T-cell (primary cell): ENCODE data around the gene ZFPL1. TPM values are rescaled to one million over a fixed set of nuclear protein-coding genes. Genes with fewer than 3 reads are reported as not detected.
A peak's percentile ranks its signal among the peaks of the same experiment; 100 is the strongest.

Experiments used
- ATAC-seq, 4 experiments: fragments of 200-7000 bp in 3 of 4; fragments of 150-1000 bp in 1 of 4; cut with Tn5 transposase; replicated peaks in 1 of 4; 1 replicate in 3 of 4; 2 replicates in 1 of 4; pipeline ENCODE4 v1.10.0; 2021; ENCODE audit warnings: moderate library complexity in 3 of 4, mild to moderate bottlenecking in 2 of 4, moderate number of reproducible peaks in 1 of 4
- CTCF ChIA-PET, 2 donors: fragments of 300-600 bp; sonication (Branson Sonifier 250); formaldehyde crosslinking; loops; one replicate each; lab custom pipeline; 2022; ENCODE audit warnings: antibody characterized with exemption in 2 of 2; lab: Charles Lee
- POLR2A ChIA-PET, 2 donors: fragments of 300-600 bp; sonication (Branson Sonifier 250); formaldehyde crosslinking; loops; one replicate each; lab custom pipeline; 2022; ENCODE audit warnings: antibody characterized with exemption in 2 of 2; lab: Charles Lee
- DNase-seq, 35 experiments: peaks; one replicate each; pipeline versions ENCODE4 v3.0.0 to v3.0.0-alpha.2; 2013 to 2023
- H3K27ac ChIP-seq: one replicate; pipeline ENCODE4 v1.5.1; 2013; ENCODE audit warnings: low read length
- H3K27me3 ChIP-seq, 2 experiments: replicated peaks in 1 of 2; 1 replicate in 1 of 2; 2 replicates in 1 of 2; pipeline versions ENCODE4 v1.6.1 to v1.7.0; 2013; ENCODE audit warnings: low read length in 1 of 2, mixed read lengths in 1 of 2; ENCODE audit not compliant: control insufficient read depth in 2 of 2, insufficient read depth in 2 of 2; ENCODE audit errors: extremely low read depth in 1 of 2
- H3K36me3 ChIP-seq, 2 donors: 1 replicate in 1 of 2; 2 replicates in 1 of 2; pipeline versions ENCODE4 v1.6.1 to v1.7.0; 2013; ENCODE audit warnings: low read length in 1 of 2; ENCODE audit not compliant: control insufficient read depth in 2 of 2, insufficient read depth in 1 of 2; ENCODE audit errors: extremely low read depth in 1 of 2
- H3K4me1 ChIP-seq, 2 experiments: 1 replicate in 1 of 2; 2 replicates in 1 of 2; pipeline versions ENCODE4 v1.6.1 to v1.7.0; 2013; ENCODE audit warnings: low read length in 2 of 2, mixed read lengths in 1 of 2; ENCODE audit not compliant: insufficient read depth in 2 of 2, control insufficient read depth in 1 of 2; ENCODE audit errors: extremely low read depth in 1 of 2
- H3K4me3 ChIP-seq, 2 donors: 1 replicate in 1 of 2; 2 replicates in 1 of 2; pipeline versions ENCODE4 v1.5.1 to v1.7.0; 2013; ENCODE audit warnings: mild to moderate bottlenecking in 2 of 2, low read length in 1 of 2, moderate library complexity in 1 of 2; ENCODE audit not compliant: control insufficient read depth in 1 of 2; ENCODE audit errors: extremely low read depth in 1 of 2
- H3K9me3 ChIP-seq: 2 replicates; pipeline ENCODE4 v1.7.0; 2013
- H3K27ac Mint-ChIP-seq, 2 donors: one replicate each; pipeline ENCODE4 v1.8.0; 2020 to 2021; ENCODE audit warnings: mild to moderate bottlenecking in 2 of 2, mixed read lengths in 2 of 2
- H3K27me3 Mint-ChIP-seq, 2 donors: one replicate each; pipeline ENCODE4 v1.8.0; 2021 to 2022; ENCODE audit warnings: mixed read lengths in 2 of 2
- H3K36me3 Mint-ChIP-seq: one replicate; pipeline ENCODE4 v1.8.0; 2021; ENCODE audit warnings: mixed read lengths
- H3K4me1 Mint-ChIP-seq, 3 donors: one replicate each; pipeline ENCODE4 v1.8.0; 2020 to 2022; ENCODE audit warnings: mixed read lengths in 3 of 3, mild to moderate bottlenecking in 1 of 3
- H3K4me3 Mint-ChIP-seq, 3 donors: one replicate each; pipeline ENCODE4 v1.8.0; 2020 to 2022; ENCODE audit warnings: mild to moderate bottlenecking in 3 of 3, mixed read lengths in 3 of 3, moderate library complexity in 3 of 3
- H3K9me3 Mint-ChIP-seq, 3 donors: one replicate each; pipeline ENCODE4 v1.8.0; 2020 to 2022; ENCODE audit warnings: mixed read lengths in 3 of 3
- WGBS: methylation state at CpG from one replicate; pipeline ENCODE4 v1.1.5; 2013; ENCODE audit warnings: missing lambda C conversion rate; ENCODE audit not compliant: insufficient coverage; 5-methylcytosine and 5-hydroxymethylcytosine counted together
- total RNA-seq, 35 experiments: library from RNA in 6 of 35; stranded (reverse) in 6 of 35; fragments of 120-200 nt in 1 of 35; gene quantifications; one replicate each; pipeline versions ENCODE4 v1.2.1 to v1.2.4 and lab custom pipeline; 2013 to 2026

Gene ZFPL1
- total RNA-seq, 5 donors from 2014 or later (not counting 1 experiment from before 2014, with no cell fraction given): 36.5 to 51.8 (median 43.7) TPM

GRCh38 chr11:65042891-65043290 is 41.1 kb upstream of the ZFPL1 start:
- DNase-seq: no peak
- H3K36me3 ChIP-seq: peaks cover under 1 to 19% of the 10 kb centered on the region in 2 donors
- Mint-ChIP-seq H3K4me3 (peak overlapping the region; percentile 74 to 85 (median 80)), H3K36me3 (peaks cover 8% of the 10 kb centered on the region), H3K27ac (no peak overlapping the region), H3K4me1 (peaks cover 24 to 38% (median 31%) of the 10 kb centered on the region in 3 donors), H3K27me3 (no peaks in the 10 kb centered on the region), H3K9me3 (no peaks in the 10 kb centered on the region)
- no peak overlapping the region for H3K4me3 ChIP-seq
- no peak for ATAC-seq
- H3K9me3 ChIP-seq: no peaks in the 10 kb centered on the region
- ChIA-PET CTCF (no interaction called here), POLR2A (no interaction called here)
- H3K27ac ChIP-seq: no peak overlapping the region
- no peaks in the 10 kb centered on the region for H3K27me3 ChIP-seq
- peaks cover 0 to 45% of the 10 kb centered on the region in 2 experiments for H3K4me1 ChIP-seq
- 75% methylated on average over 1 of the region's 6 CpGs for WGBS

- 95% methylated on average over 21 of the region's 23 CpGs for WGBS
- Histone ChIP-seq H3K36me3 (peaks cover 0 to 13% of the 10 kb centered on the region in 2 donors), H3K9me3 (no peaks in the 10 kb centered on the region), H3K4me3 (no peak overlapping the region), H3K27ac (no peak overlapping the region), H3K27me3 (no peaks in the 10 kb centered on the region), H3K4me1 (peaks cover 0 to 52% of the 10 kb centered on the region in 2 experiments)
- ChIA-PET POLR2A (no interaction called here), CTCF (no interaction called here)
- Mint-ChIP-seq H3K27ac (no peak overlapping the region), H3K36me3 (peaks cover 8% of the 10 kb centered on the region), H3K4me3 (peak overlapping the region in 1 of 3 donors; percentile 43), H3K27me3 (no peaks in the 10 kb centered on the region), H3K4me1 (peaks cover 24 to 43% (median 35%) of the 10 kb centered on the region in 3 donors), H3K9me3 (no peaks in the 10 kb centered on the region)
- no peak for DNase-seq
- no peak for ATAC-seq
These were observed 40.0 kb upstream of the ZFPL1 start for GRCh38 chr11:65043881-65044501.

GRCh38 chr11:65045061-65045460 is 39.0 kb upstream of the ZFPL1 start:
- H3K36me3 Mint-ChIP-seq: peaks cover 8% of the 10 kb centered on the region
- Histone ChIP-seq H3K27me3 (no peaks in the 10 kb centered on the region), H3K27ac (no peak overlapping the region), H3K36me3 (peaks cover 0 to 13% of the 10 kb centered on the region in 2 donors), H3K4me1 (peaks cover 0 to 49% of the 10 kb centered on the region in 2 experiments), H3K4me3 (no peak overlapping the region), H3K9me3 (no peaks in the 10 kb centered on the region)
- DNase-seq (no peak), ATAC-seq (no peak)
- H3K27ac Mint-ChIP-seq: no peak overlapping the region
- H3K27me3 Mint-ChIP-seq: no peaks in the 10 kb centered on the region
- no peak overlapping the region for H3K4me3 Mint-ChIP-seq
- 93% methylated on average over 5 of the region's 5 CpGs for WGBS
- peaks cover 24 to 43% (median 35%) of the 10 kb centered on the region in 3 donors for H3K4me1 Mint-ChIP-seq
- no peaks in the 10 kb centered on the region for H3K9me3 Mint-ChIP-seq
- CTCF ChIA-PET: no interaction called here
- POLR2A ChIA-PET: no interaction called here

DNA sequence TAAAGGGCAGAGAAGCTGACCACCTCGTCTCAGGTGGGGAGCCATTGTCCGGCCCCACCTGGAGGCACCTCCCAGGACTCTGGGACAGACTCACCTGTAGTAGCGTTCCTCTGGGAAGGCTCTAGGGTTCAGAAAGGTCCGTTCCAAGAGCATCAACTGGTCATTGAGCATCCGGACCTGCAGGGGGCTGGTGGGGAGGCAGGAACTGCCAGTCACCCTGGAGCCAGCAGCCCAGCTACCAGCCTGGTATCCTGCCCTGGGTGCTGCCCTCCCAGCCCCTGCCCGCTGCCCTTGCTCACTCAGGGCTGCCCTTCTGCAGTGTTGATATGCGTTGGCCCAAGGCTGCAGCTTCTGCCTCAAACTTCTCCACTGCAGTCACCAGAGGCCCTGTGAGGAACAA is 38.3 kb upstream of the ZFPL1 start:
- WGBS: 99% methylated on average over 7 of the region's 7 CpGs
- CTCF ChIA-PET: no interaction called here
- H3K4me1 Mint-ChIP-seq: peaks cover 24 to 39% (median 31%) of the 10 kb centered on the region in 3 donors

DNA sequence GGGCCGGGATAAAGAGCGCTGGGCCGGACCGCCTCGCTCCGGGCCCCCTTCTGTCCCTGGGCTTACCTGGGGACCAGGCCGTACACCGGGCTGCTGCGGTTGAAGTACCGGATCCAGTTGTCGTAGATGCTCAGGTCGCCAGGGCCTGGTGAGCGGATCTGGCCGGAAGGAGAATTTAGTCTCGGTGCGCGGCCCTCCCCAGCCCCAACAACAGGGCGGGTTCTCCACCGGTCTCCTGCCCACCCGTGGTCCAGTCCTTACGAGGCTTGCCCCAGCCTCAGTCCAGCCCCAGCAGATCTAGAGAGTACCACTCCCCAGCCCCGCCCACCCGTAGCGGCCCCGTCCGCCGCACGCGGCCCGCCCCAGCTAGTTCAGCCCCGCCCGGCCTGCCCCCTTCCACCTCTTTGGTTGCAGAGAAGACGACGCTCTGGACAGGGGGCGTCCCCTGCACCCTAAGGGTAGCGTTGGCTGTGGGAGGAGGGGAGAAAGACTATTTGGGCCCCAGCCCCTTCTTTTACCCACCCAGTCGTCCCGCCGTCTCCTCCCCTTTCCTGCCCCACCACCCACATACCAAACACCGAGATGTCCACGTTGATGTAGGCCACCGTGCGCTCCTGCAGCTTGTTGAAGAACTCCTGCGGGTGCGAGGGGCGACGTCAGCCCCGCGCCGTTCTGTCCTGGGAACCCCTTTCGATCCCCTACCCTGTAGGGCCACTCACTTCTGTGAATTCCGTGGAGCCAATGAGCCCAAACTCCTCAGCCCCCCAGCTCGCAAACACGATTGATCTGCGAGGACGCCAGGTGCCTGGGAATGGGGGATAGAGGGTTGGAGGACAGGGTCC is 36.2 kb upstream of the ZFPL1 start:
- ATAC-seq: peak; percentile 66 to 69 (median 68)
- peaks cover 0 to 1% of the 10 kb centered on the region in 2 experiments for H3K27me3 ChIP-seq
- peak in 13 of 35 experiments; percentile 6 to 38 (median 20) for DNase-seq
- peaks cover 8% of the 10 kb centered on the region for H3K36me3 Mint-ChIP-seq
- H3K27me3 Mint-ChIP-seq: no peaks in the 10 kb centered on the region
- peaks cover 0 to 30% of the 10 kb centered on the region in 2 experiments for H3K4me1 ChIP-seq
- H3K27ac ChIP-seq: no peak overlapping the region
- CTCF ChIA-PET: no interaction called here
- no peaks in the 10 kb centered on the region for H3K9me3 Mint-ChIP-seq
- POLR2A ChIA-PET: no interaction called here
- peaks cover 20 to 29% (median 23%) of the 10 kb centered on the region in 3 donors for H3K4me1 Mint-ChIP-seq
- peaks cover 0 to 13% of the 10 kb centered on the region in 2 donors for H3K36me3 ChIP-seq
- peak overlapping the region; percentile 78 to 83 (median 82) for H3K4me3 Mint-ChIP-seq
- 40% methylated on average over 27 of the region's 56 CpGs for WGBS
- peak overlapping the region in 1 of 2 donors; percentile 47 for H3K4me3 ChIP-seq
- peak overlapping the region; percentile 80 to 94 for H3K27ac Mint-ChIP-seq
- no peaks in the 10 kb centered on the region for H3K9me3 ChIP-seq

More for the DNA sequence above, 38.3 kb upstream of the ZFPL1 start:
- no peaks in the 10 kb centered on the region for H3K27me3 Mint-ChIP-seq
- Histone ChIP-seq H3K27me3 (no peaks in the 10 kb centered on the region), H3K36me3 (peaks cover 0 to 13% of the 10 kb centered on the region in 2 donors), H3K4me1 (peaks cover 0 to 42% of the 10 kb centered on the region in 2 experiments), H3K27ac (no peak overlapping the region), H3K4me3 (no peak overlapping the region), H3K9me3 (no peaks in the 10 kb centered on the region)
- H3K9me3 Mint-ChIP-seq: no peaks in the 10 kb centered on the region
- peaks cover 8% of the 10 kb centered on the region for H3K36me3 Mint-ChIP-seq
- no peak overlapping the region for H3K4me3 Mint-ChIP-seq
- peak overlapping the region in 1 of 2 donors; percentile 94 for H3K27ac Mint-ChIP-seq
- no peak for ATAC-seq
- DNase-seq: no peak
- POLR2A ChIA-PET: no interaction called here

GRCh38 chr11:65051398-65051858 is 32.6 kb upstream of the ZFPL1 start:
- H3K4me1 Mint-ChIP-seq: peaks cover 28 to 36% (median 29%) of the 10 kb centered on the region in 3 donors
- POLR2A ChIA-PET: no interaction called here

More at GRCh38 chr11:65051398-65051858, 32.6 kb upstream of the ZFPL1 start:
- Histone ChIP-seq H3K4me3 (no peak overlapping the region), H3K4me1 (peaks cover 8 to 36% of the 10 kb centered on the region in 2 experiments), H3K27me3 (peaks cover 0 to 13% of the 10 kb centered on the region in 2 experiments), H3K36me3 (no peaks in the 10 kb centered on the region), H3K27ac (no peak overlapping the region), H3K9me3 (no peaks in the 10 kb centered on the region)
- Mint-ChIP-seq H3K27me3 (no peaks in the 10 kb centered on the region), H3K36me3 (no peaks in the 10 kb centered on the region), H3K27ac (no peak overlapping the region), H3K4me3 (no peak overlapping the region), H3K9me3 (no peaks in the 10 kb centered on the region)
- CTCF ChIA-PET: no interaction called here
- no peak for ATAC-seq
- WGBS: 86% methylated on average over 4 of the region's 9 CpGs
- no peak for DNase-seq
